Aorta (tissue), 5 donors: ENCODE data around the gene LDLRAD2. TPM values are rescaled to one million over a fixed set of nuclear protein-coding genes. Genes with fewer than 3 reads are reported as not detected.
"Not testable (repeated sequence)": the region's sequence is repeated elsewhere in the genome, so short reads cannot be mapped to it uniquely, and the experiment has no call there.

ENCODE experiments used
- ATAC-seq: fragments of 200-7000 bp; cut with Tn5 transposase; one replicate; pipeline ENCODE4 v1.9.1; 2022; ENCODE audit warnings: moderate library complexity; ENCODE audit not compliant: low FRiP score
- DNase-seq, 2 donors: peaks; one replicate each; pipeline ENCODE4 v3.0.0-alpha.2; 2020
- H3K27ac ChIP-seq, 2 donors: one replicate each; pipeline ENCODE4 v1.5.1; 2013; ENCODE audit warnings: low read length in 2 of 2, mild to moderate bottlenecking in 2 of 2, moderate library complexity in 2 of 2, control low read depth in 1 of 2, inconsistent platforms in 1 of 2, low read depth in 1 of 2
- H3K27me3 ChIP-seq, 2 donors: one replicate each; pipeline ENCODE4 v1.6.1; 2013; ENCODE audit warnings: control low read depth in 1 of 2, low read length in 1 of 2, mild to moderate bottlenecking in 1 of 2, moderate library complexity in 1 of 2; ENCODE audit not compliant: insufficient read depth in 2 of 2, control insufficient read depth in 1 of 2
- H3K36me3 ChIP-seq, 2 donors: one replicate each; pipeline ENCODE4 v1.6.1; 2013; ENCODE audit warnings: control low read depth in 1 of 2, low read length in 1 of 2, mild to moderate bottlenecking in 1 of 2; ENCODE audit not compliant: insufficient read depth in 2 of 2, control insufficient read depth in 1 of 2
- H3K4me1 ChIP-seq, 2 donors: one replicate each; pipeline ENCODE4 v1.6.1; 2013; ENCODE audit warnings: low read length in 2 of 2, control low read depth in 1 of 2, mild to moderate bottlenecking in 1 of 2, moderate library complexity in 1 of 2; ENCODE audit not compliant: insufficient read depth in 2 of 2, control insufficient read depth in 1 of 2
- H3K4me3 ChIP-seq, 2 donors: one replicate each; pipeline ENCODE4 v1.5.1; 2013; ENCODE audit warnings: low read length in 2 of 2, control low read depth in 1 of 2, mild to moderate bottlenecking in 1 of 2
- H3K9me3 ChIP-seq: one replicate; pipeline ENCODE4 v1.6.1; 2013; ENCODE audit warnings: mild to moderate bottlenecking, low read length; ENCODE audit not compliant: control insufficient read depth
- WGBS, 2 donors: extraction: QIAGEN DNeasy Blood & Tissue Kit; methylation state at CpG; one replicate each; pipeline ENCODE4 v1.1.7; 2013; 5-methylcytosine and 5-hydroxymethylcytosine counted together
- intact Hi-C, 2 donors: fragments of 100-400 bp; cut with DNase I; formaldehyde crosslinking; loops; one replicate each; pipeline versions ENCODE4 v1.14.2 to v1.15.0; 2022
- polyA plus RNA-seq, 2 donors: library from polyadenylated mRNA; stranded (reverse); fragments of 200-250 nt; gene quantifications; one replicate each; pipeline ENCODE4 v1.2.3, GENCODE V29; 2013
- total RNA-seq, 2 donors: library from RNA; stranded (reverse); fragmentation: NEBNext Ultra II Directional; extraction: Animal tissue kit (Norgen Biotek cat#: 25700); gene quantifications; one replicate each; pipeline ENCODE4 v1.2.1, GENCODE V29; 2021
- donor health status: healthy with polysubstance abuse.
- donor health status: Bipolar disorder and iron deficiency.
- donor health status: DM: no; HTN: no; CAD: no.
- donor health status: DM: no; HTN: no; CAD: no.
- donor health status: DM: yes; HTN: yes; CAD: no.

LDLRAD2 gene
- total and polyA plus RNA-seq, 4 donors, result 0.15 to 9.0 (median 1.1) TPM

DNA sequence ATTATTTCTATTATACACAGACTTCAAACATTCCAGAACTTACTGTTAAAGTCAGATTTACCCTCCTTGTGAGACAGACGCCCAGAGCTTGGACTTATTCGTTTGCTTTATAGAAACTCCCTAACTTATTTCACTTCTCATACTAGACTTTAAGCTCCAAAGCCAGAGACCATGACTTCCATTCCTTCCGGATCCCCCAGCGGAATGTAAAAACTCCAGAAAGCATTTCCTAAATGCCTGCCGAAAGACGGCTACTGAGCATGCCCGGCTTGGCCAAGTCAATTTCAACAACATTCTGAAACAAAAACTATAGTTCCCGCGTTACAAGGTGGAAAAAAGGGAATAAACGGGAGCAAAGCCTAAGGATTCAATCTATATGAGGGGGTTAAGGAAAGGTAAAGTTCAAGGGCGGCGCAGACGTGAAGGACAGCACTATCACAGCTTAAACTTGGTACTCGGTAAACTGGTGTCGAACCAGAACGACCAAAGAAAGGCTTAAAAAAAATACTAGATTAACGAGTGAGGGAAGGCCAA lies 30.2 kb upstream of the LDLRAD2 start:
- Histone ChIP-seq H3K4me3 (peak overlapping the region; percentile 32 to 98), H3K9me3 (no peaks in the 10 kb centered on the region), H3K27me3 (no peaks in the 10 kb centered on the region), H3K4me1 (no peaks in the 10 kb centered on the region), H3K36me3 (no peaks in the 10 kb centered on the region), H3K27ac (peak overlapping the region in 1 of 2 donors; percentile 23)
- 0 to 1% methylated on average over 17 of the region's 17 CpGs for WGBS, 2 donors
- DNase-seq (peak in 1 of 2 donors; percentile 20), ATAC-seq (no peak)
- intact Hi-C loops, result loop anchor here in 1 of 2 donors (2.0 kb wide), 1 partner anchor 183 kb away; no protein-coding TSS in a partner anchor

GRCh38 chr1:21782349-21782867 lies 29.7 kb upstream of the LDLRAD2 start:
- ATAC-seq (peak; percentile 17), DNase-seq (peak in 1 of 2 donors; percentile 52)
- H3K36me3 ChIP-seq, result no peaks in the 10 kb centered on the region
- no peaks in the 10 kb centered on the region for H3K27me3 ChIP-seq
- H3K4me3 ChIP-seq, result peak overlapping the region; percentile 32 to 98
- intact Hi-C loops, result loop anchor here in 1 of 2 donors (2.0 kb wide), 1 partner anchor 182 kb away; no protein-coding TSS in a partner anchor
- H3K4me1 ChIP-seq, result no peaks in the 10 kb centered on the region
- H3K27ac ChIP-seq, result peak overlapping the region; percentile 29 to 96
- WGBS, 2 donors, result 0% methylated on average over 37 of the region's 37 CpGs
- no peaks in the 10 kb centered on the region for H3K9me3 ChIP-seq

DNA sequence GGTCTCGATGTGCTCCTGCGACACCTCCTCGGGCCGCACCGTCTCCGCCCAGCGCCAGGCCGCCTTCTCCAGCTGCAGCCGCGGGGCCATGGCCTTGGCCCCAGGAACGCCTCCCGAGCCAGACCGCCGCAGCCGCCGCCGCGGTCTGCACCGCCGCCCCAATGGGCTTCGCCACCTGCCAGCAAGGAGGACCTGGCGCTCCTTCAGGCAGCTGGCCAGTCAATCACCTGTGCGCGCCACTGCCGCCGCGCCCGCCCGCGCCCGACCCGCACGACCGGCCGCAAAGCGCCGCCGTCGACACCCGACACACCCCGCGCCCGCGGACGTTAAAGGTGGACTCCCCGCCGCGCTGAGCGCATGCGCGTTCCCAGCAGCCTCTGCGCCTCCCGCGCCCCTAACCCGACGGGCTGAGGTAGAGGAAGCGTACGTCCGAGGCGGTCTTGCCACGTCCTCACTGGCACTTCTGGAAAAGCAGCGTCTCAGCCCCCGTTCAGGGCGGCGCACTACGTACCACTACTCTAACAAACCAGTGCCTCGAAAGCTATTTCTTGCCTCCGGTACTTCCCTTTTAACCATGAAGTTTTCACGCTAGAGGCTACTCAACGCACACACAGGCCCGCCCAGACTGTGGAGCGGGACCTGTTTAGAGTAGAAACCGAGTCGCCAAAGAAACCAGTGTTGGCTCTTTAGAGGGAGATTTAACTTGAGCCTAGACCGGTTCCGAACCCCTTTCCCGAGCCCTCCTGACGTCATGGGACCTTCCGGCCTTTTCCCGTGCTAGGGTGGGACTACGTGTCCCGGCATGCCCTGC lies 29.0 kb upstream of the LDLRAD2 start, which contains the start of gene USP48:
Gene USP48, minus strand, starts transcription at position 282 of the 811 bp plus-strand sequence. Its CDS starts 192 bp downstream, at position 90.
- Histone ChIP-seq H3K36me3 (no peaks in the 10 kb centered on the region), H3K27me3 (no peaks in the 10 kb centered on the region), H3K27ac (peak within 1 kb of the TSS; percentile 94 to 96), H3K4me3 (peak within 1 kb of the TSS; percentile 55 to 98), H3K4me1 (no peaks in the 10 kb centered on the region), H3K9me3 (no peaks in the 10 kb centered on the region)
- DNase-seq (peak; percentile 98 to 99), ATAC-seq (peak; percentile 99)
- intact Hi-C loops, result loop anchor here in 1 of 2 donors (2.0 kb wide), 1 partner anchor 182 kb away; no protein-coding TSS in a partner anchor
- 0 to 1% methylated on average over 65 to 82 of the region's 82 CpGs for WGBS, 2 donors

DNA sequence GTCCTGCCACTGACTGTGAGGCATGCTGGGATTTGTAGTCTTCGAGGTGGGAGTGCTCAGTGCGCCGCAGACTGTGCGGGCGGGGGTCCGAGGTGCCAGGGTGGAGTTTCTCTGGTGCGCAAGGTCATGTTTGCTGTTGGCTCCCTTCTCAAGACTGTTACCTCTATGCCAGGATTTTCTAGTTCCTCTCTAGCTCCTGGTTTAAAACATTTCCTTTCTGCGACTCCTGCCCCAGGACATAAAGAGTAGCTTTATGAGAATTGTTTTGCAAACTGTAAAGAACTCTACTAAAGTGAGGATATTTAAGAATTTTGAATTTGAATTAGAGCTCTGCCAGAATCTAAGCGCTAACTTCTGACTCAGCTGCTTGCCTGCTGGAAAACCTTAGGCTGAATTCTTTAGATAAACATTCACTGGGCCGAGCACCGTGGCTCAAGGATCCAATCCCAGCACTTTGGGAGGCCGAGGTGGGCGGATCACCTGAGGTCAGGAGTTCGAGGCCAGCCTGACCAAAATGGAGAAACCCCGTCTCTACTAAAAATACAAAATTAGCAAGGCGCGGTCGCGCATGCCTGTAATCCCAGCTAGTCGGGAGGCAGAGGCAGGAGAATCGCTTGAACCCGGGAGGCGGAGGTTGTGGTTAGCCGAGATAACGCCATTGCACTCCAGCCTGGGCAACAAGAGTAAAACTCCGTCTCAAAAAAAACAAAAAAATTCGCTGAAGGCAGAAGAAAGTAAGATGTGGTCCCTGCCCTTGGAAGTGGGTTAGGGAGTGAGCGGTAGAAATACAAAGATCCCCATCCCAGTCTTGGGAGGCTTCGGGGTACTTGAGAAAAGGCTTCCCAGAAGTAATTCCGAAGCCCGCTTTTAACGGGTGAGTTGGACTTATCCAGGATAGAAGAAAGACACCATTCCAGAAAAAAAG lies 28.1 kb upstream of the LDLRAD2 start:
- intact Hi-C loops, result loop anchor here in 1 of 2 donors (2.0 kb wide), 1 partner anchor 181 kb away; no protein-coding TSS in a partner anchor
- no peaks in the 10 kb centered on the region for H3K36me3 ChIP-seq
- H3K4me3 ChIP-seq, result no peak overlapping the region
- peak; percentile 62 to 75 for DNase-seq
- no peaks in the 10 kb centered on the region for H3K9me3 ChIP-seq
- no peaks in the 10 kb centered on the region for H3K4me1 ChIP-seq
- peak overlapping the region in 1 of 2 donors; percentile 0 for H3K27ac ChIP-seq
- 28 to 32% methylated on average over 32 of the region's 32 CpGs for WGBS, 2 donors
- ATAC-seq, result no peak
- H3K27me3 ChIP-seq, result no peaks in the 10 kb centered on the region

DNA sequence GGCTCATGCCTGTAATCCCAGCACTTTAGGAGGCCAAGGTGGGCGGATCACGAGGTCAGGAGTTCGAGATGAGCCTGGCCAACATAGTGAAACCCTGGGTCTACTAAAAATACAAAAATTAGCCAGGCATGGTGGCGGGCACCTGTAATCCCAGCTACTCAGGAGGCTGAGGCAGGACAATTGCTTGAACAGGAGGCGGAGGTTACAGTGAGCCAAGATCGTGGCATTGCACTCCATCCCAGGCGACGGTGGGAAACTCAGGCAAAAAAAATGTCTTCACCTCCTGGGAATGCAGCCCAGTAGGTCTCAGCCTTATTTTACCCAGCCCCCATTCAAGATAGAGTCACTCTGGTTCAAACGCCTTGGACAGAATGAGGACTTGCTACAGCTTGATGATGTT lies 26.3 kb upstream of the LDLRAD2 start:
- intact Hi-C loops, H3K27me3 ChIP-seq, H3K4me1 ChIP-seq, H3K36me3 ChIP-seq, DNase-seq, H3K4me3 ChIP-seq, H3K9me3 ChIP-seq, H3K27ac ChIP-seq, ATAC-seq: not testable (repeated sequence)
- 77 to 83% methylated on average over 9 of the region's 9 CpGs for WGBS, 2 donors

DNA sequence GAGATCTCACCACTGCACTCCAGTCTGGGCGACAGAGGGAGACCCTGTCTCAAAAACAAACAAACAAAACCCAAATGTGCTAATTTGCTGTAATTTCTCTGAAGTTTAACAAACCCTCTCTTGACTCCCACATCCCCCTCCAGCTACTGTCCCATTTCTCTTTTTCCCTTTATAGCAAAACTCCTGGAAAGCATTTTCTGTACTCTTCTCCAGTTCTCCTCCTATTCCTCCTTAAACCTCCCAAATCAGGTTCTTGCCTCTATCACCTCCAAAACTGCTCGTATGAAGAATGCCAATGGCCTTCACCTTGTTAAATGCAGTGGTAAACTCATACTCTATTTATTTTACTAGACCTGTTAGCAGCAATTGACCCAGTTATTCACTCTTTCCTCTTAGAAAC lies 25.4 kb upstream of the LDLRAD2 start:
- WGBS, 2 donors, result 76 to 79% methylated on average over 2 of the region's 2 CpGs
- no peaks in the 10 kb centered on the region for H3K9me3 ChIP-seq
- H3K4me1 ChIP-seq, result no peaks in the 10 kb centered on the region
- H3K36me3 ChIP-seq, result no peaks in the 10 kb centered on the region
- H3K4me3 ChIP-seq, result no peak overlapping the region
- DNase-seq (no peak), ATAC-seq (no peak)
- no peaks in the 10 kb centered on the region for H3K27me3 ChIP-seq
- no peak overlapping the region for H3K27ac ChIP-seq
- intact Hi-C loops, result no loop called here

GRCh38 chr1:21793104-21793503 lies 19.0 kb upstream of the LDLRAD2 start:
- Histone ChIP-seq H3K36me3 (no peaks in the 10 kb centered on the region), H3K4me1 (no peaks in the 10 kb centered on the region), H3K4me3 (no peak overlapping the region), H3K27me3 (no peaks in the 10 kb centered on the region), H3K27ac (no peak overlapping the region), H3K9me3 (peaks cover 2% of the 10 kb centered on the region)
- no peak for DNase-seq
- intact Hi-C loops, result no loop called here
- 84 to 86% methylated on average over 2 of the region's 2 CpGs for WGBS, 2 donors
- no peak for ATAC-seq

DNA sequence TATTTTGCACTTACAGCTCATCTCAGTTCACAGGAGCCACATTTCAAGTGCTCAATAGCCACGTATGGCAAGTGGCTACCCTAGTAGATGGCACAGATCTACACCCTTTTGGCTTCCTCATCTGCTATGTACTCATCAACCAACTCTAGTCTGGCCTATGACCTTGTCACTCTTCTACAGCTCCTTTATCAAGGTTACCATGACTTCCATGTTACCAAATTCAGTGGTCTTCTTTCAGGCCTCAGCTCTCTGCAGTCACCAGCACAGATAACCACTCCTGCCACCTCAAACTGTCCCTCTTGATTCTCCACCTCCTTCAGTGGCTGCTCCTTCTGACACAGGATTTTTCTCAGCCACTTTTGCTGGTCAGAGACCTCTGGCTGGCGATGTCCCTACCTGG lies 17.4 kb upstream of the LDLRAD2 start:
- ATAC-seq, result no peak
- intact Hi-C loops, result no loop called here
- WGBS, 2 donors, result 93 to 94% methylated on average over 2 of the region's 2 CpGs

More for the DNA sequence above, 17.4 kb upstream of the LDLRAD2 start:
- no peak overlapping the region for H3K4me3 ChIP-seq
- H3K9me3 ChIP-seq, result peaks cover 2% of the 10 kb centered on the region
- no peak for DNase-seq
- H3K4me1 ChIP-seq, result no peaks in the 10 kb centered on the region
- no peaks in the 10 kb centered on the region for H3K36me3 ChIP-seq
- H3K27ac ChIP-seq, result no peak overlapping the region
- no peaks in the 10 kb centered on the region for H3K27me3 ChIP-seq
